SK-N-SH (cell line): ENCODE results near the gene B3GNT4. TPM values are rescaled to one million over a fixed set of nuclear protein-coding genes. Genes with fewer than 3 reads are reported as not detected.

Source experiments
- CTCF ChIA-PET: fragments of 300-600, 350-600 bp; formaldehyde crosslinking; extraction: SDS; loops from one replicate; lab custom pipeline; 2021; lab: Yijun Ruan, JAX
- POLR2A ChIA-PET: fragments of 350-600 bp; sonication (Branson Sonifier 250); formaldehyde crosslinking; extraction: SDS; loops from one replicate; lab custom pipeline; 2020; ENCODE audit warnings: antibody characterized with exemption, inconsistent platforms; lab: Yijun Ruan, JAX
- DNase-seq: peaks from one replicate; pipeline ENCODE4 v3.0.0; 2012
- H2AFZ ChIP-seq: fragments of 200-600 bp; sonication (generic); 2 replicates; pipeline ENCODE4 v1.8.1; 2016; ENCODE audit warnings: antibody characterized with exemption, mild to moderate bottlenecking, low read depth
- H3F3A ChIP-seq: fragments of 200-600 bp; sonication (generic); replicated peaks from 2 replicates; pipeline ENCODE3; 2016; ENCODE audit warnings: antibody characterized with exemption, mild to moderate bottlenecking; ENCODE audit not compliant: insufficient read depth
- H3K27ac ChIP-seq, 2 experiments: fragments of 200-500 bp in 1 of 2; fragments of 200-600 bp in 1 of 2; sonication (Bioruptor generic) in 1 of 2; sonication (generic), shearing (Covaris generic) in 1 of 2; 2 replicates each; pipeline versions ENCODE4 v1.5.1 to v1.6.1; 2014 to 2016; ENCODE audit warnings: low read depth in 2 of 2, inconsistent platforms in 1 of 2, low read length in 1 of 2, mild to moderate bottlenecking in 1 of 2, mixed read lengths in 1 of 2
- H3K27me3 ChIP-seq: fragments of 200-600 bp; sonication (generic), shearing (Covaris generic); 2 replicates; pipeline ENCODE4 v1.6.1; 2016; ENCODE audit warnings: mixed run types; ENCODE audit not compliant: insufficient read depth
- H3K36me3 ChIP-seq, 2 experiments: fragments of 200-500 bp in 1 of 2; fragments of 200-600 bp in 1 of 2; sonication (Bioruptor generic) in 1 of 2; sonication (generic) in 1 of 2; replicated peaks in 1 of 2; 2 replicates each; pipeline versions ENCODE3 to v1.5.1; 2014 to 2016; ENCODE audit warnings: low read length in 1 of 2, mild to moderate bottlenecking in 1 of 2; ENCODE audit not compliant: insufficient read depth in 2 of 2, control insufficient read depth in 1 of 2
- H3K4me1 ChIP-seq, 2 experiments: fragments of 200-500 bp in 1 of 2; fragments of 200-600 bp in 1 of 2; sonication (Bioruptor generic) in 1 of 2; sonication (generic), shearing (Covaris generic) in 1 of 2; 2 replicates each; pipeline versions ENCODE4 v1.5.1 to v1.6.1; 2014 to 2016; ENCODE audit warnings: low read depth in 1 of 2, low read length in 1 of 2, mixed run types in 1 of 2; ENCODE audit not compliant: insufficient read depth in 2 of 2, control insufficient read depth in 1 of 2
- H3K4me2 ChIP-seq: fragments of 200-600 bp; sonication (generic), shearing (Covaris generic); 2 replicates; pipeline ENCODE4 v1.6.1; 2017; ENCODE audit warnings: mixed run types
- H3K4me3 ChIP-seq, 2 experiments: fragments of 200-500 bp in 1 of 2; fragments of 200-600 bp in 1 of 2; sonication (Bioruptor generic) in 1 of 2; sonication (generic), shearing (Covaris generic) in 1 of 2; 2 replicates each; pipeline versions ENCODE4 v1.5.1 to v1.8.1; 2014 to 2016; ENCODE audit warnings: low read depth in 2 of 2, inconsistent platforms in 1 of 2, low read length in 1 of 2, mild to moderate bottlenecking in 1 of 2, mixed read lengths in 1 of 2, moderate library complexity in 1 of 2
- H3K79me2 ChIP-seq: fragments of 200-600 bp; sonication (generic); 2 replicates; pipeline ENCODE4 v1.8.1; 2017; ENCODE audit warnings: mild to moderate bottlenecking; ENCODE audit not compliant: insufficient read depth
- H3K9ac ChIP-seq: fragments of 200-600 bp; sonication (generic); 2 replicates; pipeline ENCODE4 v1.6.1; 2017; ENCODE audit warnings: mixed run types
- H3K9me2 ChIP-seq: fragments of 200-600 bp; sonication (generic); 2 replicates; pipeline ENCODE4 v1.6.1; 2017; ENCODE audit warnings: mixed run types
- H3K9me3 ChIP-seq: fragments of 200-600 bp; sonication (generic); 2 replicates; pipeline ENCODE4 v1.6.1; 2017; ENCODE audit warnings: mixed run types, mild to moderate bottlenecking, moderate library complexity
- H4K20me1 ChIP-seq: fragments of 200-600 bp; sonication (generic); 2 replicates; pipeline ENCODE4 v1.6.1; 2017; ENCODE audit warnings: mild to moderate bottlenecking, mixed run types; ENCODE audit not compliant: insufficient read depth
- CHD2 ChIP-seq: fragments of 150-350 bp; IDR thresholded peaks from 2 replicates; pipeline ENCODE4 v1.6.1; 2018; ENCODE audit warnings: low read length; ENCODE audit not compliant: partially characterized antibody
- ELF1 ChIP-seq: IDR thresholded peaks from 2 replicates; pipeline ENCODE4 v1.4.0; 2012
- EP300 ChIP-seq, 2 experiments: IDR thresholded peaks; 2 replicates each; pipeline versions ENCODE4 v1.4.0 to v1.6.1; 2012; ENCODE audit warnings: borderline replicate concordance in 1 of 2, low read depth in 1 of 2, low read length in 1 of 2
- FOXM1 ChIP-seq: IDR thresholded peaks from 2 replicates; pipeline ENCODE4 v1.4.0; 2012; ENCODE audit warnings: low read depth, mild to moderate bottlenecking
- GABPA ChIP-seq: IDR thresholded peaks from 2 replicates; pipeline ENCODE4 v1.4.0; 2012; ENCODE audit warnings: low read depth, mild to moderate bottlenecking
- GATA2 ChIP-seq: sonication (generic); formaldehyde crosslinking; IDR thresholded peaks from 2 replicates; pipeline ENCODE4 v1.5.0; 2020; ENCODE audit warnings: mild to moderate bottlenecking, missing genetic modification reagents
- JUND ChIP-seq: IDR thresholded peaks from 2 replicates; pipeline ENCODE4 v1.4.0; 2012
- MEF2A ChIP-seq: IDR thresholded peaks from 2 replicates; pipeline ENCODE4 v1.4.0; 2012; ENCODE audit warnings: low read depth, borderline replicate concordance
- NFIC ChIP-seq: IDR thresholded peaks from 2 replicates; pipeline ENCODE4 v1.4.0; 2012; ENCODE audit warnings: borderline replicate concordance
- NRF1 ChIP-seq: IDR thresholded peaks from 2 replicates; pipeline ENCODE4 v1.6.1; 2012; ENCODE audit warnings: low read depth, mild to moderate bottlenecking, low read length
- POLR2AphosphoS5 ChIP-seq: IDR thresholded peaks from 2 replicates; pipeline ENCODE4 v1.6.1; 2012; ENCODE audit warnings: low read depth, low read length
- RFX5 ChIP-seq: IDR thresholded peaks from 2 replicates; pipeline ENCODE4 v1.6.1; 2012; ENCODE audit warnings: mild to moderate bottlenecking, improper control_type of control experiment, low read length
- RXRA ChIP-seq: IDR thresholded peaks from 2 replicates; pipeline ENCODE4 v1.4.0; 2012; ENCODE audit warnings: low read depth, mild to moderate bottlenecking, borderline replicate concordance
- SIN3A ChIP-seq: IDR thresholded peaks from 2 replicates; pipeline ENCODE4 v1.6.1; 2012; ENCODE audit warnings: low read depth, mild to moderate bottlenecking, low read length, moderate library complexity, borderline replicate concordance
- SMC3 ChIP-seq: IDR thresholded peaks from 2 replicates; pipeline ENCODE4 v1.6.1; 2012; ENCODE audit warnings: low read depth, low read length, improper control_type of control experiment
- TCF12 ChIP-seq: IDR thresholded peaks from 2 replicates; pipeline ENCODE4 v1.4.0; 2012
- WGBS: methylation state at CpG from one replicate; pipeline ENCODE4 v1.1.6; 2017; ENCODE audit warnings: low lambda C conversion rate; 5-methylcytosine and 5-hydroxymethylcytosine counted together
- polyA plus RNA-seq, 3 experiments: library from polyadenylated mRNA; depleted of rRNA; stranded (reverse); fragments of >200 nt; gene quantifications; 2 replicates each; pipeline ENCODE4 v1.2.3, GENCODE V29; 2012
- TF ChIP-seq, protein P1 (sequence below): IDR thresholded peaks from 2 replicates; pipeline ENCODE4 v1.4.0; 2012; ENCODE audit warnings: low read depth, borderline replicate concordance
- TF ChIP-seq, protein P2 (sequence below): IDR thresholded peaks from 2 replicates; pipeline ENCODE4 v1.4.0; 2012; ENCODE audit warnings: low read depth, borderline replicate concordance
- TF ChIP-seq, protein P3 (sequence below): IDR thresholded peaks from 2 replicates; pipeline ENCODE4 v1.6.1; 2012; ENCODE audit warnings: mild to moderate bottlenecking, low read depth, low read length, moderate library complexity
- TF ChIP-seq, protein P4 (sequence below): IDR thresholded peaks from 2 replicates; pipeline ENCODE4 v1.4.0; 2012; ENCODE audit warnings: low read depth
- TF ChIP-seq, protein P5 (sequence below): fragments of 200-600 bp; sonication (generic); IDR thresholded peaks from 2 replicates; pipeline ENCODE4 v1.6.1; 2017; ENCODE audit warnings: antibody characterized with exemption, mild to moderate bottlenecking, moderate library complexity
- TF ChIP-seq, protein P6 (sequence below): fragments of 150-350 bp; IDR thresholded peaks from 2 replicates; pipeline ENCODE4 v1.6.1; 2016; ENCODE audit warnings: mild to moderate bottlenecking, low read depth, low read length

The B3GNT4 gene
- polyA plus RNA-seq, 1 of the 3 experiments (the other 2 are of a cell fraction), result 0.81 TPM

DNA sequence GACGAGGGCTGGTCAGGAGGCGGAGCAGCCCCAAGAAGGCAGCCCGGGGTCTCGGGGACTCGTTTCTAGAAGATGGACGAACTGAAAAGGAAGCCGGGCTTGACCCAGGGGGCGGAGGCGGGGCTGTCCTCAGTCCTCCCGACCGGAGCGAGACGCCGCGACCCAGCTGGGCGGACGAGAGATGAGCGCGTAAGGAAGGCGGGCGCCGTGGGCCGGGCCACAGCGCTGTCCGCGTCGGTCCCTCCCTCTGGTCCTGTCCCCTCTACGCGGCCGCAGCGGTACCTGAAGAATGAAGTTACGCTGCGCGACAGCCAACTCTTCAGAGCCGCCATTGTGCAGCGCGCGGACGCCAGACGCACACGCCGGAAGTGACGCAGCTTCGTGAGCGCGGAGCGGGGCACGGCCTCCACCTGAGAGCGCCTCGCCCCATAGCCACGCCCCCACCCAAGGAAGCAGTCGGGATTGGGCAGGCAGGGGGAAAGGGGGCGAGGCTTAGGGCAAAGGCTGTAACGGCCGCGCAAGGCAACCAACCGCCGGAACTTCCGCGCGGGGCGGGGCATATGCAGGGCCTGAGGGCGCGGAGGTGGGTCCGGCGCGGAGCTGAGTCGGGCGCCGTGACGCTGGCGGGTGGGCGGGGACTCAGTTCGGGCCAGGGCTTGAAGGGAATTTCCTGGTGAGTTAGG lies 22.3 kb downstream of the B3GNT4 start, which contains the start of gene DIABLO:
Gene DIABLO (minus strand): TSS at position 370 of the 683 bp plus-strand sequence. CDS start 38 bp downstream, at position 332.
- Histone ChIP-seq H3K36me3 (peaks cover 16 to 32% of the 10 kb centered on the region in 2 experiments), H3K4me2 (peak within 1 kb of the TSS; percentile 97), H3K9ac (peak within 1 kb of the TSS; percentile 95), H3K4me3 (peak within 1 kb of the TSS; percentile 76 to 95), H2AFZ (peak within 1 kb of the TSS; percentile 84), H3K27me3 (no peaks in the 10 kb centered on the region), H3K27ac (peak within 1 kb of the TSS; percentile 98 to 100), H3K79me2 (peaks cover 47% of the 10 kb centered on the region), H3K9me3 (no peaks in the 10 kb centered on the region), H3F3A (peaks cover 18% of the 10 kb centered on the region), H3K9me2 (no peaks in the 10 kb centered on the region), H4K20me1 (peaks cover 34% of the 10 kb centered on the region), H3K4me1 (peaks cover 17 to 37% of the 10 kb centered on the region in 2 experiments)
- POLR2A ChIA-PET, result interaction anchor here (0.5 to 2.0 kb wide), 13 partner anchors 12 to 540 kb away, joined by 3 to 12 read pairs (median 3); partner anchors contain the start of gene B3GNT4
- peak; percentile 96 for DNase-seq
- WGBS, result 2% methylated on average over 45 of the region's 74 CpGs
- CTCF ChIA-PET, result interaction anchor here (1.0 to 4.1 kb wide), 7 partner anchors 9 to 130 kb away, joined by 3 to 22 read pairs (median 4); no protein-coding TSS in a partner anchor
- TF ChIP-seq RFX5, result peak; percentile 67; the same call in 1 of the 2 replicates
- TF ChIP-seq, protein P1, sequence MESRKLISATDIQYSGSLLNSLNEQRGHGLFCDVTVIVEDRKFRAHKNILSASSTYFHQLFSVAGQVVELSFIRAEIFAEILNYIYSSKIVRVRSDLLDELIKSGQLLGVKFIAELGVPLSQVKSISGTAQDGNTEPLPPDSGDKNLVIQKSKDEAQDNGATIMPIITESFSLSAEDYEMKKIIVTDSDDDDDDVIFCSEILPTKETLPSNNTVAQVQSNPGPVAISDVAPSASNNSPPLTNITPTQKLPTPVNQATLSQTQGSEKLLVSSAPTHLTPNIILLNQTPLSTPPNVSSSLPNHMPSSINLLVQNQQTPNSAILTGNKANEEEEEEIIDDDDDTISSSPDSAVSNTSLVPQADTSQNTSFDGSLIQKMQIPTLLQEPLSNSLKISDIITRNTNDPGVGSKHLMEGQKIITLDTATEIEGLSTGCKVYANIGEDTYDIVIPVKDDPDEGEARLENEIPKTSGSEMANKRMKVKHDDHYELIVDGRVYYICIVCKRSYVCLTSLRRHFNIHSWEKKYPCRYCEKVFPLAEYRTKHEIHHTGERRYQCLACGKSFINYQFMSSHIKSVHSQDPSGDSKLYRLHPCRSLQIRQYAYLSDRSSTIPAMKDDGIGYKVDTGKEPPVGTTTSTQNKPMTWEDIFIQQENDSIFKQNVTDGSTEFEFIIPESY, result no peak
- TF ChIP-seq, protein P2, sequence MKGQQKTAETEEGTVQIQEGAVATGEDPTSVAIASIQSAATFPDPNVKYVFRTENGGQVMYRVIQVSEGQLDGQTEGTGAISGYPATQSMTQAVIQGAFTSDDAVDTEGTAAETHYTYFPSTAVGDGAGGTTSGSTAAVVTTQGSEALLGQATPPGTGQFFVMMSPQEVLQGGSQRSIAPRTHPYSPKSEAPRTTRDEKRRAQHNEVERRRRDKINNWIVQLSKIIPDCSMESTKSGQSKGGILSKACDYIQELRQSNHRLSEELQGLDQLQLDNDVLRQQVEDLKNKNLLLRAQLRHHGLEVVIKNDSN, result no peak
- 0 out of 2 replicates have a peak, but pooled peaks have one; percentile 28 for TF ChIP-seq NFIC
- TF ChIP-seq, protein P3, sequence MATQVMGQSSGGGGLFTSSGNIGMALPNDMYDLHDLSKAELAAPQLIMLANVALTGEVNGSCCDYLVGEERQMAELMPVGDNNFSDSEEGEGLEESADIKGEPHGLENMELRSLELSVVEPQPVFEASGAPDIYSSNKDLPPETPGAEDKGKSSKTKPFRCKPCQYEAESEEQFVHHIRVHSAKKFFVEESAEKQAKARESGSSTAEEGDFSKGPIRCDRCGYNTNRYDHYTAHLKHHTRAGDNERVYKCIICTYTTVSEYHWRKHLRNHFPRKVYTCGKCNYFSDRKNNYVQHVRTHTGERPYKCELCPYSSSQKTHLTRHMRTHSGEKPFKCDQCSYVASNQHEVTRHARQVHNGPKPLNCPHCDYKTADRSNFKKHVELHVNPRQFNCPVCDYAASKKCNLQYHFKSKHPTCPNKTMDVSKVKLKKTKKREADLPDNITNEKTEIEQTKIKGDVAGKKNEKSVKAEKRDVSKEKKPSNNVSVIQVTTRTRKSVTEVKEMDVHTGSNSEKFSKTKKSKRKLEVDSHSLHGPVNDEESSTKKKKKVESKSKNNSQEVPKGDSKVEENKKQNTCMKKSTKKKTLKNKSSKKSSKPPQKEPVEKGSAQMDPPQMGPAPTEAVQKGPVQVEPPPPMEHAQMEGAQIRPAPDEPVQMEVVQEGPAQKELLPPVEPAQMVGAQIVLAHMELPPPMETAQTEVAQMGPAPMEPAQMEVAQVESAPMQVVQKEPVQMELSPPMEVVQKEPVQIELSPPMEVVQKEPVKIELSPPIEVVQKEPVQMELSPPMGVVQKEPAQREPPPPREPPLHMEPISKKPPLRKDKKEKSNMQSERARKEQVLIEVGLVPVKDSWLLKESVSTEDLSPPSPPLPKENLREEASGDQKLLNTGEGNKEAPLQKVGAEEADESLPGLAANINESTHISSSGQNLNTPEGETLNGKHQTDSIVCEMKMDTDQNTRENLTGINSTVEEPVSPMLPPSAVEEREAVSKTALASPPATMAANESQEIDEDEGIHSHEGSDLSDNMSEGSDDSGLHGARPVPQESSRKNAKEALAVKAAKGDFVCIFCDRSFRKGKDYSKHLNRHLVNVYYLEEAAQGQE, result peak; percentile 61; the same call in 1 of the 2 replicates
- TF ChIP-seq, protein P4, sequence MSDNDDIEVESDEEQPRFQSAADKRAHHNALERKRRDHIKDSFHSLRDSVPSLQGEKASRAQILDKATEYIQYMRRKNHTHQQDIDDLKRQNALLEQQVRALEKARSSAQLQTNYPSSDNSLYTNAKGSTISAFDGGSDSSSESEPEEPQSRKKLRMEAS, result peak; percentile 54; the same call in 1 of the 2 replicates
- peak; percentile 66 for TF ChIP-seq NRF1
- TF ChIP-seq SIN3A, result no peak; the same call in 1 of the 2 replicates
- no peak for TF ChIP-seq JUND
- no peak for TF ChIP-seq FOXM1
- TF ChIP-seq, protein P5, sequence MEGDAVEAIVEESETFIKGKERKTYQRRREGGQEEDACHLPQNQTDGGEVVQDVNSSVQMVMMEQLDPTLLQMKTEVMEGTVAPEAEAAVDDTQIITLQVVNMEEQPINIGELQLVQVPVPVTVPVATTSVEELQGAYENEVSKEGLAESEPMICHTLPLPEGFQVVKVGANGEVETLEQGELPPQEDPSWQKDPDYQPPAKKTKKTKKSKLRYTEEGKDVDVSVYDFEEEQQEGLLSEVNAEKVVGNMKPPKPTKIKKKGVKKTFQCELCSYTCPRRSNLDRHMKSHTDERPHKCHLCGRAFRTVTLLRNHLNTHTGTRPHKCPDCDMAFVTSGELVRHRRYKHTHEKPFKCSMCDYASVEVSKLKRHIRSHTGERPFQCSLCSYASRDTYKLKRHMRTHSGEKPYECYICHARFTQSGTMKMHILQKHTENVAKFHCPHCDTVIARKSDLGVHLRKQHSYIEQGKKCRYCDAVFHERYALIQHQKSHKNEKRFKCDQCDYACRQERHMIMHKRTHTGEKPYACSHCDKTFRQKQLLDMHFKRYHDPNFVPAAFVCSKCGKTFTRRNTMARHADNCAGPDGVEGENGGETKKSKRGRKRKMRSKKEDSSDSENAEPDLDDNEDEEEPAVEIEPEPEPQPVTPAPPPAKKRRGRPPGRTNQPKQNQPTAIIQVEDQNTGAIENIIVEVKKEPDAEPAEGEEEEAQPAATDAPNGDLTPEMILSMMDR, result no peak
- no peak for TF ChIP-seq SMC3
- TF ChIP-seq EP300 (IDR thresholded peaks at IDR 0.05; ENCODE audit: borderline replicate concordance in 1 of 2, low read depth in 1 of 2, low read length in 1 of 2), result no peak
- no peak for TF ChIP-seq GATA2 (CRISPR knock-in tag)
- no peak for TF ChIP-seq MEF2A
- TF ChIP-seq TCF12, result no peak; the same call in 1 of the 2 replicates
- TF ChIP-seq, protein P6, sequence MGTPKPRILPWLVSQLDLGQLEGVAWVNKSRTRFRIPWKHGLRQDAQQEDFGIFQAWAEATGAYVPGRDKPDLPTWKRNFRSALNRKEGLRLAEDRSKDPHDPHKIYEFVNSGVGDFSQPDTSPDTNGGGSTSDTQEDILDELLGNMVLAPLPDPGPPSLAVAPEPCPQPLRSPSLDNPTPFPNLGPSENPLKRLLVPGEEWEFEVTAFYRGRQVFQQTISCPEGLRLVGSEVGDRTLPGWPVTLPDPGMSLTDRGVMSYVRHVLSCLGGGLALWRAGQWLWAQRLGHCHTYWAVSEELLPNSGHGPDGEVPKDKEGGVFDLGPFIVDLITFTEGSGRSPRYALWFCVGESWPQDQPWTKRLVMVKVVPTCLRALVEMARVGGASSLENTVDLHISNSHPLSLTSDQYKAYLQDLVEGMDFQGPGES, result no peak
- TF ChIP-seq CHD2, result peak; percentile 46
- TF ChIP-seq GABPA, result peak; percentile 88
- no peak for TF ChIP-seq RXRA
- peak; percentile 92 for TF ChIP-seq POLR2AphosphoS5
- peak; percentile 67; the same call in 1 of the 2 replicates for TF ChIP-seq ELF1
